Ishikawa (cell line): ENCODE measurements around the gene GRIA4.

Experiments
- CEBPB ChIP-seq: IDR thresholded peaks from 2 replicates; pipeline ENCODE4 v1.6.1; 2012
- CREB1 ChIP-seq: IDR thresholded peaks from 2 replicates; pipeline ENCODE4 v1.6.1; 2012; ENCODE audit warnings: low read depth
- EGR1 ChIP-seq: IDR thresholded peaks from 2 replicates; pipeline ENCODE4 v1.6.1; 2012
- EP300 ChIP-seq: IDR thresholded peaks from 2 replicates; pipeline ENCODE4 v1.6.1; 2012; ENCODE audit warnings: borderline replicate concordance
- FOXM1 ChIP-seq: IDR thresholded peaks from 2 replicates; pipeline ENCODE4 v1.6.1; 2012; ENCODE audit warnings: low read depth, borderline replicate concordance
- MAX ChIP-seq: IDR thresholded peaks from 2 replicates; pipeline ENCODE4 v1.6.1; 2012
- NFIC ChIP-seq: IDR thresholded peaks from 2 replicates; pipeline ENCODE4 v1.6.1; 2012
- RAD21 ChIP-seq: IDR thresholded peaks from 2 replicates; pipeline ENCODE4 v1.6.1; 2012; ENCODE audit warnings: low read depth
- REST ChIP-seq: IDR thresholded peaks from 2 replicates; pipeline ENCODE4 v1.6.1; 2012; ENCODE audit warnings: low read depth, mild to moderate bottlenecking
- TAF1 ChIP-seq: IDR thresholded peaks from 2 replicates; pipeline ENCODE4 v1.6.1; 2012; ENCODE audit warnings: low read depth, mild to moderate bottlenecking
- TCF12 ChIP-seq: IDR thresholded peaks from 2 replicates; pipeline ENCODE4 v1.6.1; 2012; ENCODE audit warnings: low read depth
- TEAD4 ChIP-seq: IDR thresholded peaks from 2 replicates; pipeline ENCODE4 v1.6.1; 2012
- YY1 ChIP-seq: IDR thresholded peaks from 2 replicates; pipeline ENCODE4 v1.6.1; 2012; ENCODE audit warnings: low read depth
- ZBTB7A ChIP-seq: IDR thresholded peaks from 2 replicates; pipeline ENCODE4 v1.6.1; 2012; ENCODE audit warnings: low read depth

Gene GRIA4

GRCh38 chr11:105781807-105782206, 171.9 kb downstream of the GRIA4 start:
- TF ChIP-seq ZBTB7A: no peak
- no peak for TF ChIP-seq TAF1
- no peak for TF ChIP-seq FOXM1
- no peak for TF ChIP-seq RAD21
- no peak for TF ChIP-seq MAX
- TF ChIP-seq EP300: no peak
- no peak for TF ChIP-seq NFIC
- TF ChIP-seq REST: no peak
- no peak for TF ChIP-seq TEAD4
- no peak for TF ChIP-seq CREB1

- TF ChIP-seq CEBPB (no peak), REST (no peak), TEAD4 (no peak), TAF1 (no peak), ZBTB7A (no peak)
These were observed 173.3 kb downstream of the GRIA4 start for GRCh38 chr11:105783216-105783615.

GRCh38 chr11:105786741-105787140, 176.9 kb downstream of the GRIA4 start:
- no peak for TF ChIP-seq TCF12
- TF ChIP-seq CEBPB: no peak
- no peak for TF ChIP-seq RAD21
- no peak for TF ChIP-seq EGR1
- no peak for TF ChIP-seq YY1
- TF ChIP-seq CREB1: no peak

GRCh38 chr11:105789579-105790420, 179.9 kb downstream of the GRIA4 start:
- TF ChIP-seq CEBPB (no peak), NFIC (no peak), FOXM1 (no peak)

- TF ChIP-seq TAF1 (no peak), YY1 (no peak), TEAD4 (no peak), FOXM1 (no peak)
These were observed 181.0 kb downstream of the GRIA4 start for GRCh38 chr11:105790840-105791239.

- TF ChIP-seq YY1: no peak
- TF ChIP-seq TAF1: no peak
- TF ChIP-seq TEAD4: no peak
- no peak for TF ChIP-seq FOXM1
- TF ChIP-seq REST: peak; percentile 60; the same call in 1 of the 2 replicates
These were observed 183.2 kb downstream of the GRIA4 start for GRCh38 chr11:105793092-105793491.

- no peak for TF ChIP-seq CREB1
- no peak for TF ChIP-seq YY1
- no peak for TF ChIP-seq CEBPB
- no peak for TF ChIP-seq EGR1
- TF ChIP-seq RAD21: no peak
- no peak for TF ChIP-seq TCF12
- no peak for TF ChIP-seq MAX
- TF ChIP-seq TAF1: no peak
These were observed 189.4 kb downstream of the GRIA4 start for GRCh38 chr11:105799263-105799662.
